GM12878 (cell line): ENCODE results near the gene CWC27.

ENCODE experiments used
- TF ChIP-seq, protein P1 (sequence below): fragments of 450-650 bp; formaldehyde crosslinking; IDR thresholded peaks from 2 replicates; pipeline ENCODE4 v1.5.0; 2022; ENCODE audit warnings: mild to moderate bottlenecking, missing genetic modification characterization
- TF ChIP-seq, protein P2 (sequence below): IDR thresholded peaks from 2 replicates; pipeline ENCODE4 v1.6.1; 2011; ENCODE audit warnings: borderline replicate concordance, low read depth, mild to moderate bottlenecking, moderate library complexity, mixed read lengths, low read length; ENCODE audit not compliant: insufficient read depth; ENCODE audit errors: extremely low read length
- TF ChIP-seq, protein P3 (sequence below), 3 experiments: IDR thresholded peaks in 2 of 3; conservative IDR thresholded peaks in 1 of 3; 2 replicates each; pipeline ENCODE4 v1.5.1; 2011; ENCODE audit warnings: low read depth in 3 of 3, low read length in 3 of 3, mild to moderate bottlenecking in 3 of 3, control low read depth in 2 of 3, moderate library complexity in 2 of 3, inconsistent platforms in 1 of 3, mixed read lengths in 1 of 3; ENCODE audit not compliant: control insufficient read depth in 2 of 3, insufficient read depth in 1 of 3; ENCODE audit errors: extremely low read depth in 1 of 3

DNA sequence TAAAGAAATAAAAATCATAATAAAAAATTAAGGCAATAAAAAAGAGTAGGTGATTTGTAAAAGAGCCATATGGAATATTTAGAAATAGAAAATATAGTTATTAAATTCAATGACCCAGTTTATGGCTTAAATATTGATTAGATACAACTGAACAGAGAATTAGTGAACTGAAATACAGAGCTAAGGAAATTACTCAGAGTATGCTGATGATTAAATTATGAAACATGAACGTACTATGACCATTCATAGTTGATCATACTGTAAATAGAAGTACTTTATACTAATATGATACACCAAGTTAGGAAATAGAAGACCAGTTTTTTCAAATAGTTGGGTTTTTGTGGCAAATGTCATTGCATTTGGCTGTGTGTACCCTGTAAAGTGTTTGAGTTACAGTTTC, 194.5 kb downstream of the CWC27 start:
- TF ChIP-seq, protein P1, sequence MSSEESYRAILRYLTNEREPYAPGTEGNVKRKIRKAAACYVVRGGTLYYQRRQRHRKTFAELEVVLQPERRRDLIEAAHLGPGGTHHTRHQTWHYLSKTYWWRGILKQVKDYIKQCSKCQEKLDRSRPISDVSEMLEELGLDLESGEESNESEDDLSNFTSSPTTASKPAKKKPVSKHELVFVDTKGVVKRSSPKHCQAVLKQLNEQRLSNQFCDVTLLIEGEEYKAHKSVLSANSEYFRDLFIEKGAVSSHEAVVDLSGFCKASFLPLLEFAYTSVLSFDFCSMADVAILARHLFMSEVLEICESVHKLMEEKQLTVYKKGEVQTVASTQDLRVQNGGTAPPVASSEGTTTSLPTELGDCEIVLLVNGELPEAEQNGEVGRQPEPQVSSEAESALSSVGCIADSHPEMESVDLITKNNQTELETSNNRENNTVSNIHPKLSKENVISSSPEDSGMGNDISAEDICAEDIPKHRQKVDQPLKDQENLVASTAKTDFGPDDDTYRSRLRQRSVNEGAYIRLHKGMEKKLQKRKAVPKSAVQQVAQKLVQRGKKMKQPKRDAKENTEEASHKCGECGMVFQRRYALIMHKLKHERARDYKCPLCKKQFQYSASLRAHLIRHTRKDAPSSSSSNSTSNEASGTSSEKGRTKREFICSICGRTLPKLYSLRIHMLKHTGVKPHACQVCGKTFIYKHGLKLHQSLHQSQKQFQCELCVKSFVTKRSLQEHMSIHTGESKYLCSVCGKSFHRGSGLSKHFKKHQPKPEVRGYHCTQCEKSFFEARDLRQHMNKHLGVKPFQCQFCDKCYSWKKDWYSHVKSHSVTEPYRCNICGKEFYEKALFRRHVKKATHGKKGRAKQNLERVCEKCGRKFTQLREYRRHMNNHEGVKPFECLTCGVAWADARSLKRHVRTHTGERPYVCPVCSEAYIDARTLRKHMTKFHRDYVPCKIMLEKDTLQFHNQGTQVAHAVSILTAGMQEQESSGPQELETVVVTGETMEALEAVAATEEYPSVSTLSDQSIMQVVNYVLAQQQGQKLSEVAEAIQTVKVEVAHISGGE (CRISPR knock-in tag): no peak
- TF ChIP-seq, protein P2, sequence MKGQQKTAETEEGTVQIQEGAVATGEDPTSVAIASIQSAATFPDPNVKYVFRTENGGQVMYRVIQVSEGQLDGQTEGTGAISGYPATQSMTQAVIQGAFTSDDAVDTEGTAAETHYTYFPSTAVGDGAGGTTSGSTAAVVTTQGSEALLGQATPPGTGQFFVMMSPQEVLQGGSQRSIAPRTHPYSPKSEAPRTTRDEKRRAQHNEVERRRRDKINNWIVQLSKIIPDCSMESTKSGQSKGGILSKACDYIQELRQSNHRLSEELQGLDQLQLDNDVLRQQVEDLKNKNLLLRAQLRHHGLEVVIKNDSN: no peak
- TF ChIP-seq, protein P3, sequence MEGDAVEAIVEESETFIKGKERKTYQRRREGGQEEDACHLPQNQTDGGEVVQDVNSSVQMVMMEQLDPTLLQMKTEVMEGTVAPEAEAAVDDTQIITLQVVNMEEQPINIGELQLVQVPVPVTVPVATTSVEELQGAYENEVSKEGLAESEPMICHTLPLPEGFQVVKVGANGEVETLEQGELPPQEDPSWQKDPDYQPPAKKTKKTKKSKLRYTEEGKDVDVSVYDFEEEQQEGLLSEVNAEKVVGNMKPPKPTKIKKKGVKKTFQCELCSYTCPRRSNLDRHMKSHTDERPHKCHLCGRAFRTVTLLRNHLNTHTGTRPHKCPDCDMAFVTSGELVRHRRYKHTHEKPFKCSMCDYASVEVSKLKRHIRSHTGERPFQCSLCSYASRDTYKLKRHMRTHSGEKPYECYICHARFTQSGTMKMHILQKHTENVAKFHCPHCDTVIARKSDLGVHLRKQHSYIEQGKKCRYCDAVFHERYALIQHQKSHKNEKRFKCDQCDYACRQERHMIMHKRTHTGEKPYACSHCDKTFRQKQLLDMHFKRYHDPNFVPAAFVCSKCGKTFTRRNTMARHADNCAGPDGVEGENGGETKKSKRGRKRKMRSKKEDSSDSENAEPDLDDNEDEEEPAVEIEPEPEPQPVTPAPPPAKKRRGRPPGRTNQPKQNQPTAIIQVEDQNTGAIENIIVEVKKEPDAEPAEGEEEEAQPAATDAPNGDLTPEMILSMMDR (IDR thresholded peaks at IDR 0.05 in 2 of 3, conservative IDR thresholded peaks at IDR 0.05 in 1 of 3; ENCODE audit: control insufficient read depth in 2 of 3, extremely low read depth in 1 of 3, insufficient read depth in 1 of 3, low read depth in 3 of 3, low read length in 3 of 3): no peak
